H1 (cell line): Measurements from ENCODE around the gene PAIP2. TPM values are rescaled to one million over a fixed set of nuclear protein-coding genes. Genes with fewer than 3 reads are reported as not detected.

Source experiments
- CHD1 ChIP-seq: IDR thresholded peaks from 2 replicates; pipeline ENCODE4 v1.6.1; 2012; ENCODE audit warnings: low read depth, low read length, improper control_type of control experiment
- CHD2 ChIP-seq: IDR thresholded peaks from 2 replicates; pipeline ENCODE4 v1.6.1; 2012; ENCODE audit warnings: low read length, improper control_type of control experiment
- CHD7 ChIP-seq: fragments of 300-600 bp; sonication (generic); IDR thresholded peaks from 2 replicates; pipeline ENCODE4 v1.7.1; 2012; ENCODE audit warnings: low read length, moderate library complexity, mild to moderate bottlenecking, inconsistent platforms; ENCODE audit not compliant: insufficient replicate concordance
- EGR1 ChIP-seq: IDR thresholded peaks from 2 replicates; pipeline ENCODE4 v1.6.1; 2011; ENCODE audit warnings: low read depth, low read length, borderline replicate concordance
- EZH2 ChIP-seq: fragments of 200-600 bp; sonication (generic); IDR thresholded peaks from 2 replicates; pipeline ENCODE4 v1.7.1; 2012; ENCODE audit warnings: low read depth, mild to moderate bottlenecking, moderate library complexity, low read length, inconsistent platforms; ENCODE audit not compliant: severe bottlenecking
- FOSL1 ChIP-seq: IDR thresholded peaks from 2 replicates; pipeline ENCODE4 v1.6.1; 2011; ENCODE audit warnings: mild to moderate bottlenecking, low read depth, low read length, moderate library complexity; ENCODE audit not compliant: insufficient read depth
- JUN ChIP-seq: IDR thresholded peaks from 2 replicates; pipeline ENCODE4 v1.6.1; 2011; ENCODE audit warnings: low read depth, mild to moderate bottlenecking, improper control_type of control experiment, low read length
- PHF8 ChIP-seq: fragments of 200-600 bp; sonication (generic); conservative IDR thresholded peaks from 2 replicates; pipeline ENCODE4 v1.7.1; 2012; ENCODE audit warnings: low read depth, mild to moderate bottlenecking, inconsistent platforms, low read length, moderate library complexity
- SP1 ChIP-seq: IDR thresholded peaks from 2 replicates; pipeline ENCODE4 v1.6.1; 2011; ENCODE audit warnings: low read depth, low read length
- ZNF274 ChIP-seq: IDR thresholded peaks from 2 replicates; pipeline ENCODE4 v1.7.0; 2012; ENCODE audit warnings: low read length, borderline replicate concordance; ENCODE audit errors: extremely low read depth
- polyA plus RNA-seq, 7 experiments: library from polyadenylated mRNA; depleted of rRNA in 3 of 7; stranded (reverse) in 5 of 7; unstranded in 2 of 7; fragments of >200 nt in 5 of 7; fragments of 200-250 nt in 2 of 7; gene quantifications; 1 replicate in 5 of 7; 2 replicates in 1 of 7; 4 replicates in 1 of 7; pipeline versions ENCODE4 v1.2.1 to v1.2.3, GENCODE V29; 2011 to 2013; ENCODE audit warnings: missing spikeins in 2 of 7, mixed read lengths in 2 of 7
- total RNA-seq: library from RNA; stranded (reverse); fragmentation: NEBNext Ultra II Directional; extraction: Animal tissue kit (Norgen Biotek cat#: 25700); gene quantifications from 2 replicates; pipeline ENCODE4 v1.2.1, GENCODE V29; 2021

The PAIP2 gene
- total and polyA plus RNA-seq, 2 of the 8 experiments (the other 6 are each of a cell fraction or from before 2014, with no cell fraction given): 87.6 to 162 TPM

GRCh38 chr5:139407517-139407916, 65.9 kb downstream of the PAIP2 start (continued):
- TF ChIP-seq CHD7 (no peak), PHF8 (no peak), EGR1 (no peak), CHD1 (no peak), SP1 (no peak), FOSL1 (no peak), ZNF274 (no peak), EZH2 (no peak), JUN (no peak), CHD2 (no peak)
